Mucosa of descending colon (tissue), 3 donors: Measurements from ENCODE around the gene CHAT. TPM values are rescaled to one million over a fixed set of nuclear protein-coding genes. Genes with fewer than 3 reads are reported as not detected.
"Not testable (repeated sequence)": the region's sequence is repeated elsewhere in the genome, so short reads cannot be mapped to it uniquely, and the experiment has no call there.

Experiments used
- ATAC-seq: fragments of 200-7000 bp; cut with Tn5 transposase; one replicate; pipeline ENCODE4 v1.9.1; 2020; ENCODE audit warnings: mild to moderate bottlenecking, moderate library complexity
- DNase-seq, 3 donors: peaks; one replicate each; pipeline ENCODE4 v3.0.0-alpha.2; 2020
- H3K36me3 ChIP-seq: fragments of 200-600 bp; one replicate; pipeline ENCODE4 v1.8.0; 2021; ENCODE audit warnings: low read depth, mild to moderate bottlenecking
- H3K4me1 ChIP-seq: fragments of 200-600 bp; one replicate; pipeline ENCODE4 v1.8.0; 2021; ENCODE audit warnings: low read depth, mild to moderate bottlenecking
- H3K4me3 ChIP-seq: fragments of 200-600 bp; one replicate; pipeline ENCODE4 v1.8.0; 2021; ENCODE audit warnings: mild to moderate bottlenecking
- H3K9me3 ChIP-seq: fragments of 200-600 bp; one replicate; pipeline ENCODE4 v1.8.0; 2021; ENCODE audit warnings: mild to moderate bottlenecking
- intact Hi-C, 2 donors: fragments of 100-400 bp; cut with DNase I in 1 of 2; cut with micrococcal nuclease in 1 of 2; formaldehyde crosslinking; loops; one replicate each; pipeline versions ENCODE4 v1.11.0 to v1.11.1; 2022; cut with DNase I, micrococcal nuclease
- total RNA-seq, 3 donors: library from RNA; stranded (reverse); fragmentation: NEBNext Ultra II Directional in 2 of 3; extraction: Animal tissue kit (Norgen Biotek cat#: 25700) in 2 of 3; gene quantifications; one replicate each; pipeline versions ENCODE4 v1.2.1 to v1.2.4, GENCODE V29; 2021 to 2023
- TF ChIP-seq, protein P1 (sequence below): fragments of 200-600 bp; IDR thresholded peaks from one replicate; pipeline ENCODE4 v1.8.0; 2022; ENCODE audit warnings: antibody characterized with exemption, mild to moderate bottlenecking
- donor health status: DM: no; HTN: no; CAD: no; lungs with moderate emphysema.
- donor health status: DM: no; HTN: no; CAD: no.
- donor health status: DM: no; HTN: yes; CAD: no.

Gene CHAT
- total RNA-seq, 3 donors from 2014 or later, result 0.61 to 1.6 (median 0.84) TPM

GRCh38 chr10:49679480-49679893 is 65.7 kb downstream of the CHAT start, which contains the start of gene C10orf53:
TSS of gene C10orf53 (plus strand) at chr10:49679651. CDS start at chr10:49679698, 47 bp downstream.
- TF ChIP-seq, protein P1, sequence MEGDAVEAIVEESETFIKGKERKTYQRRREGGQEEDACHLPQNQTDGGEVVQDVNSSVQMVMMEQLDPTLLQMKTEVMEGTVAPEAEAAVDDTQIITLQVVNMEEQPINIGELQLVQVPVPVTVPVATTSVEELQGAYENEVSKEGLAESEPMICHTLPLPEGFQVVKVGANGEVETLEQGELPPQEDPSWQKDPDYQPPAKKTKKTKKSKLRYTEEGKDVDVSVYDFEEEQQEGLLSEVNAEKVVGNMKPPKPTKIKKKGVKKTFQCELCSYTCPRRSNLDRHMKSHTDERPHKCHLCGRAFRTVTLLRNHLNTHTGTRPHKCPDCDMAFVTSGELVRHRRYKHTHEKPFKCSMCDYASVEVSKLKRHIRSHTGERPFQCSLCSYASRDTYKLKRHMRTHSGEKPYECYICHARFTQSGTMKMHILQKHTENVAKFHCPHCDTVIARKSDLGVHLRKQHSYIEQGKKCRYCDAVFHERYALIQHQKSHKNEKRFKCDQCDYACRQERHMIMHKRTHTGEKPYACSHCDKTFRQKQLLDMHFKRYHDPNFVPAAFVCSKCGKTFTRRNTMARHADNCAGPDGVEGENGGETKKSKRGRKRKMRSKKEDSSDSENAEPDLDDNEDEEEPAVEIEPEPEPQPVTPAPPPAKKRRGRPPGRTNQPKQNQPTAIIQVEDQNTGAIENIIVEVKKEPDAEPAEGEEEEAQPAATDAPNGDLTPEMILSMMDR, result no peak
- DNase-seq, result peak; percentile 21 to 50 (median 30)

GRCh38 chr10:49682449-49682848 is 68.6 kb downstream of the CHAT start:
- H3K4me3 ChIP-seq, intact Hi-C loops, H3K9me3 ChIP-seq, ATAC-seq, H3K36me3 ChIP-seq, DNase-seq, H3K4me1 ChIP-seq: not testable (repeated sequence)

More at GRCh38 chr10:49679480-49679893, 65.7 kb downstream of the CHAT start, which contains the start of gene C10orf53:
- Histone ChIP-seq H3K4me1 (no peaks in the 10 kb centered on the region), H3K4me3 (no peak within 1 kb of the TSS), H3K36me3 (no peaks in the 10 kb centered on the region), H3K9me3 (no peaks in the 10 kb centered on the region)
- intact Hi-C loops, result no loop called here
- ATAC-seq, result peak; percentile 72

DNA sequence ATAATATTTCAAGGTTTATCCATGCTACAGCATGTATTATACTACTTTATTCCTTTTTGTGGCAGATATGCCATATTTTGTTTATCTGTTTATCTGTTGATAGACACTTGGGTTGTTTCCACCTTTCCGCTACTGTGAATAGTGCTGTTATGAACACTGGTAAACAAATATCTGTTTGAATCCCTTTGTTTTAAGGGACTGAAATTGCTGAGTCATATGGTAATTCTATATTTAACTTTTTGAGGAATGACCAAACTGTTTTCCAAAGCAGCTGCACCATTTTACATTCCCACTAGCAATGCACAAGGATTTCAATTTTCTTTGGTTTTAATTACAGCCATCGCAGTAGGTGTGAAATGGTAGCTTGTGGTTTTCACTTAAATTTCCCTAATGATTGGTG is 69.0 kb downstream of the CHAT start:
- ATAC-seq, result no peak
- TF ChIP-seq, protein P1, result no peak
- no peaks in the 10 kb centered on the region for H3K36me3 ChIP-seq
- intact Hi-C loops, result no loop called here
- no peak overlapping the region for H3K4me3 ChIP-seq
- no peak for DNase-seq
- no peaks in the 10 kb centered on the region for H3K9me3 ChIP-seq
- no peaks in the 10 kb centered on the region for H3K4me1 ChIP-seq

GRCh38 chr10:49686651-49687050 is 72.8 kb downstream of the CHAT start:
- no peak for ATAC-seq
- intact Hi-C loops, result no loop called here
- TF ChIP-seq, protein P1, result no peak
- no peaks in the 10 kb centered on the region for H3K9me3 ChIP-seq
- H3K4me3 ChIP-seq, result no peak overlapping the region
- no peak for DNase-seq
- no peaks in the 10 kb centered on the region for H3K4me1 ChIP-seq
- H3K36me3 ChIP-seq, result no peaks in the 10 kb centered on the region

GRCh38 chr10:49688261-49688846 is 74.5 kb downstream of the CHAT start:
- H3K36me3 ChIP-seq, result no peaks in the 10 kb centered on the region
- DNase-seq (no peak), ATAC-seq (no peak)
- H3K4me3 ChIP-seq, result no peak overlapping the region
- no peaks in the 10 kb centered on the region for H3K4me1 ChIP-seq
- intact Hi-C loops, result no loop called here
- H3K9me3 ChIP-seq, result no peaks in the 10 kb centered on the region
- TF ChIP-seq, protein P1, result no peak

GRCh38 chr10:49688920-49689319 is 75.1 kb downstream of the CHAT start:
- H3K4me1 ChIP-seq, result no peaks in the 10 kb centered on the region
- ATAC-seq (no peak), DNase-seq (no peak)
- H3K9me3 ChIP-seq, result no peaks in the 10 kb centered on the region
- no peak overlapping the region for H3K4me3 ChIP-seq
- intact Hi-C loops, result no loop called here
- TF ChIP-seq, protein P1, result no peak
- no peaks in the 10 kb centered on the region for H3K36me3 ChIP-seq
